ENCODE data around the gene CYTIP. TPM values are rescaled to one million over a fixed set of nuclear protein-coding genes. Genes with fewer than 3 reads are reported as not detected.

Gene CYTIP
- total and polyA plus RNA-seq, 12 donors, result 0.73 to 13.7 (median 1.6) TPM

DNA sequence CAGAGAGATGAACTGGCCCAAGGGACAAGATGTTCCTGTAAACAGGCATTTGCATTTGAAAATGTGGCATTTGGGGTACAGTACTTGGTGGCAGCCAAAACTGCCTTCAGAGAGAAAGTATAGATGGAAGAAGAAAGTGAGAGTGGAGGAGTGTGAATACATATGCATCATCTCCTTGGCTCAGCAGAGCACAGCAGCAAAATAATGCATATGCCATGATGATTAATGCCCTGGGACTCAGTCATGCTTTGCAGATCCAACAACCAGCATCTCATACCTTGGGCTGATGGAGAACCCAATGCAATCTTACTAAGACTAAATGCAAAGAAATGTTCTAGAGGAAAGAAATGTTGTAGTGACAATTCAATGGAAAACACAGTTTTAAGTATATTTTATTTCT is 29.7 kb upstream of the CYTIP start:
- Histone ChIP-seq H3K4me3 (no peak overlapping the region), H3K27me3 (no peaks in the 10 kb centered on the region), H3K4me1 (peaks cover 0 to 18% (median 0%) of the 10 kb centered on the region in 9 donors), H3K9me3 (no peaks in the 10 kb centered on the region), H3K36me3 (no peaks in the 10 kb centered on the region), H3K27ac (no peak overlapping the region)
- no peak for DNase-seq
- intact Hi-C loops (cut with DNase I), result no loop called here
- no peak for ATAC-seq
- TF ChIP-seq, protein P1, sequence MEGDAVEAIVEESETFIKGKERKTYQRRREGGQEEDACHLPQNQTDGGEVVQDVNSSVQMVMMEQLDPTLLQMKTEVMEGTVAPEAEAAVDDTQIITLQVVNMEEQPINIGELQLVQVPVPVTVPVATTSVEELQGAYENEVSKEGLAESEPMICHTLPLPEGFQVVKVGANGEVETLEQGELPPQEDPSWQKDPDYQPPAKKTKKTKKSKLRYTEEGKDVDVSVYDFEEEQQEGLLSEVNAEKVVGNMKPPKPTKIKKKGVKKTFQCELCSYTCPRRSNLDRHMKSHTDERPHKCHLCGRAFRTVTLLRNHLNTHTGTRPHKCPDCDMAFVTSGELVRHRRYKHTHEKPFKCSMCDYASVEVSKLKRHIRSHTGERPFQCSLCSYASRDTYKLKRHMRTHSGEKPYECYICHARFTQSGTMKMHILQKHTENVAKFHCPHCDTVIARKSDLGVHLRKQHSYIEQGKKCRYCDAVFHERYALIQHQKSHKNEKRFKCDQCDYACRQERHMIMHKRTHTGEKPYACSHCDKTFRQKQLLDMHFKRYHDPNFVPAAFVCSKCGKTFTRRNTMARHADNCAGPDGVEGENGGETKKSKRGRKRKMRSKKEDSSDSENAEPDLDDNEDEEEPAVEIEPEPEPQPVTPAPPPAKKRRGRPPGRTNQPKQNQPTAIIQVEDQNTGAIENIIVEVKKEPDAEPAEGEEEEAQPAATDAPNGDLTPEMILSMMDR (IDR thresholded peaks at IDR 0.05), result no peak

DNA sequence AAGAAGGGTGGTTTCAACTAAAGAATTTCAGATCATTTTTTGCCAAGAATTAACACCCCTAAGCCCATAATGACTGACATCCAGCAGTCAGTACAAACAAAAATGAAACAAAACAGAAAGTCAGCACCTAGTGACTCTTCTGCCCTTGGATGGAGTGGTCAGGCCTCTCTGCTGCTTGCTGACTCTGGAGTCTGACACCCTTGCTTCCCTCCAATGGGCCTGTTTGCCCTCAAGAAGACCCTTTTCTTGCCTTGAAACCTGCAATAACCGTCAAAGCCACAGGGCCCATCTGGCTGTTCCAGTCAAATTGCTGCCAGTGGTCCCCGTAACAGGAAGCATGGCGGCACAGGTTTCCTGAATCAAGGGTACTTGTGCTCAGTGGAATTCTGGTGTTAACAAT is 27.2 kb upstream of the CYTIP start:
- H3K36me3 ChIP-seq, result no peaks in the 10 kb centered on the region
- H3K4me1 ChIP-seq, result peaks cover 0 to 25% (median 0%) of the 10 kb centered on the region in 9 donors
- H3K27me3 ChIP-seq, result no peaks in the 10 kb centered on the region
- 83 to 94% methylated on average over 3 of the region's 3 CpGs for WGBS, 2 donors
- H3K27ac ChIP-seq, result peak overlapping the region in 1 of 10 donors; percentile 87
- TF ChIP-seq, protein P1 (IDR thresholded peaks at IDR 0.05), result no peak
- intact Hi-C loops (cut with DNase I), result no loop called here
- no peaks in the 10 kb centered on the region for H3K9me3 ChIP-seq
- DNase-seq, result no peak
- no peak overlapping the region for H3K4me3 ChIP-seq
- ATAC-seq, result no peak

DNA sequence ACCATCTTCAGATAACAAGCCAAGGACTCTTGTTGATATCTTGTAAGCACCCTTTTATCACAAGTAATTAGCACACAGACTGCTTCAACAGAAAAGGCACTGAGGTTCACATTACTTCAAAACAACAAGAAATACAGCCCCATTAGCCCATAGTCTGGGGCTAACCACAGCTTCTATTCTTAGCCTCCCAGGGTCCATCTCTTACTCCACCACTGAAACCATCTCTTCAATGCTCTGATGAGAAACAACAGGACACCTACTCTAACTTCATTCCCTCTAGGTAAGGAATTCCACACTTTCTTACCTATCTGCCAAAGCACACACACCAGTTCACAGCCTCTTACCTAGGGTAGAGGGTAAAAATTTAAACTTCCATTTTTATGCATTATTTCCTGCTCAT is 26.4 kb upstream of the CYTIP start:
- H3K9me3 ChIP-seq, result no peaks in the 10 kb centered on the region
- intact Hi-C loops (cut with DNase I), result no loop called here
- H3K4me1 ChIP-seq, result peaks cover 0 to 25% (median 0%) of the 10 kb centered on the region in 9 donors
- TF ChIP-seq, protein P1 (IDR thresholded peaks at IDR 0.05), result no peak
- H3K27ac ChIP-seq, result peak overlapping the region in 1 of 10 donors; percentile 87
- no peak for ATAC-seq
- no peak overlapping the region for H3K4me3 ChIP-seq
- H3K36me3 ChIP-seq, result no peaks in the 10 kb centered on the region
- DNase-seq, result no peak
- no peaks in the 10 kb centered on the region for H3K27me3 ChIP-seq

GRCh38 chr2:157469726-157470125 is 25.8 kb upstream of the CYTIP start:
- Histone ChIP-seq H3K9me3 (no peaks in the 10 kb centered on the region), H3K27me3 (no peaks in the 10 kb centered on the region), H3K27ac (peak overlapping the region in 1 of 10 donors; percentile 87), H3K4me3 (no peak overlapping the region), H3K36me3 (no peaks in the 10 kb centered on the region), H3K4me1 (peaks cover 0 to 25% (median 0%) of the 10 kb centered on the region in 9 donors)
- TF ChIP-seq, protein P1 (IDR thresholded peaks at IDR 0.05), result no peak
- DNase-seq, result no peak
- intact Hi-C loops (cut with DNase I), result no loop called here
- WGBS, 2 donors, result 82 to 86% methylated on average over 1 of the region's 1 CpG
- ATAC-seq, result no peak

All from heart right ventricle (tissue), 16 donors.